ENCODE results near the gene PCDH9.

PCDH9 gene, protein sequence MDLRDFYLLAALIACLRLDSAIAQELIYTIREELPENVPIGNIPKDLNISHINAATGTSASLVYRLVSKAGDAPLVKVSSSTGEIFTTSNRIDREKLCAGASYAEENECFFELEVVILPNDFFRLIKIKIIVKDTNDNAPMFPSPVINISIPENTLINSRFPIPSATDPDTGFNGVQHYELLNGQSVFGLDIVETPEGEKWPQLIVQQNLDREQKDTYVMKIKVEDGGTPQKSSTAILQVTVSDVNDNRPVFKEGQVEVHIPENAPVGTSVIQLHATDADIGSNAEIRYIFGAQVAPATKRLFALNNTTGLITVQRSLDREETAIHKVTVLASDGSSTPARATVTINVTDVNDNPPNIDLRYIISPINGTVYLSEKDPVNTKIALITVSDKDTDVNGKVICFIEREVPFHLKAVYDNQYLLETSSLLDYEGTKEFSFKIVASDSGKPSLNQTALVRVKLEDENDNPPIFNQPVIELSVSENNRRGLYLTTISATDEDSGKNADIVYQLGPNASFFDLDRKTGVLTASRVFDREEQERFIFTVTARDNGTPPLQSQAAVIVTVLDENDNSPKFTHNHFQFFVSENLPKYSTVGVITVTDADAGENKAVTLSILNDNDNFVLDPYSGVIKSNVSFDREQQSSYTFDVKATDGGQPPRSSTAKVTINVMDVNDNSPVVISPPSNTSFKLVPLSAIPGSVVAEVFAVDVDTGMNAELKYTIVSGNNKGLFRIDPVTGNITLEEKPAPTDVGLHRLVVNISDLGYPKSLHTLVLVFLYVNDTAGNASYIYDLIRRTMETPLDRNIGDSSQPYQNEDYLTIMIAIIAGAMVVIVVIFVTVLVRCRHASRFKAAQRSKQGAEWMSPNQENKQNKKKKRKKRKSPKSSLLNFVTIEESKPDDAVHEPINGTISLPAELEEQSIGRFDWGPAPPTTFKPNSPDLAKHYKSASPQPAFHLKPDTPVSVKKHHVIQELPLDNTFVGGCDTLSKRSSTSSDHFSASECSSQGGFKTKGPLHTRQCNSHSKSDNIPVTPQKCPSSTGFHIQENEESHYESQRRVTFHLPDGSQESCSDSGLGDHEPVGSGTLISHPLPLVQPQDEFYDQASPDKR (N-terminal part only)

DNA sequence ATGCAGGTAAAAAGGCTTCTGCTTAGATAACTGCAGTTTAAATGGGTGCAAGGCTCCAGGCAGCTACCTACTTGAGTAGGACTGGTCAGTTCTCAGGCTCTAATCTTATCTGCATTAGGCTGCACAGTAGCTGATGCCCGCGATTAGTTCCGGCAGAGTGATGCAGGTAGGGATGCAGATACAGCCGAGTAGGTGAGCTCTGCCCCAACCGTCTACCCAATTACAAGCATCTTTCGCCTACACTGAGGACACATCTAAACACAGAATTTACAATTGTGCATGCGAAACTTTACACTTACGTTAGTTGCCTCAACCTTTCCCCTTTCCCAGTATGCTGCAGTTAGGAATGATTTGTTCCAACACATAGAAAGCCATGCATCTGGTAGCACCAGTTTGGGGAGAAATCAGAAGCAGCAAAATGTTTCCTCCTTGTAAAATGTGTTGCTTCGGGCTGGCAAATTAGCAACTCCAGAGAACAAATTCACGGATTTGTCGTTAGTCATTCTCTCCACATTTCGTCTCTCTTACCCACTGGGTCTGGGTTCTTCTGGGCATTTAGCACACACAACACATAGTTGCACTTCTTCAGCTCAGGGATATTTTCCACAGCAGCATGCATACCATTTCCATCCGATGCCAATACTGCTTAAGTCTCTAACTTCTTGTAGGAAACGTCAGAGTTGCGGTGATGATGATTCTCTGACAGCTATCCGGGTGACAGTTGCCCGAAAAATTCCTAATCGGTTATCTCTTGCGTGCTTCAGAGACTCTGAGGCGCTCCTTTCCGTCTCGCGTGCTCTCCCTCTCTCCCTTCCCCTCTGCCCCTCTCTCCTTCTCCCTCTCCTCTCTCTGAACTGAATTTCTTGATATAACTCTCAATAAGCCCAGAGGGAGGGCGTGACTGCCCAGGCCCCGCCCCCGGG lies at the start of gene PCDH9:
Gene PCDH9, minus strand, starts transcription at position 856 of the 923 bp plus-strand sequence. CDS start 1,896 bp downstream, outside the sequence.
- DNase-seq (ENCODE audit: low read depth, low spot score): no peak
- no peaks in the 10 kb centered on the region for H3K36me3 ChIP-seq (ENCODE audit: insufficient read depth, insufficient read length, low read length)
- peak within 1 kb of the TSS; percentile 61 for H3K4me3 ChIP-seq (ENCODE audit: insufficient read length, low read depth)
- no peaks in the 10 kb centered on the region for H3K9me3 ChIP-seq (ENCODE audit: insufficient read depth, low read length)
- TF ChIP-seq ZNF274 (IDR thresholded peaks at IDR 0.05; ENCODE audit: low read depth, low read length) (no peak), YY1 (IDR thresholded peaks at IDR 0.05; ENCODE audit: insufficient read depth, insufficient read length) (no peak), SUZ12 (IDR thresholded peaks at IDR 0.05; ENCODE audit: extremely low read depth, insufficient read depth, insufficient read length) (no peak)
- H3K27me3 ChIP-seq (ENCODE audit: insufficient read depth, insufficient read length): peaks cover 7% of the 10 kb centered on the region
- H3K9ac ChIP-seq (ENCODE audit: insufficient read length, low read depth): peak within 1 kb of the TSS; percentile 79
- no peaks in the 10 kb centered on the region for H3K4me1 ChIP-seq (ENCODE audit: insufficient read depth, insufficient read length)

DNA sequence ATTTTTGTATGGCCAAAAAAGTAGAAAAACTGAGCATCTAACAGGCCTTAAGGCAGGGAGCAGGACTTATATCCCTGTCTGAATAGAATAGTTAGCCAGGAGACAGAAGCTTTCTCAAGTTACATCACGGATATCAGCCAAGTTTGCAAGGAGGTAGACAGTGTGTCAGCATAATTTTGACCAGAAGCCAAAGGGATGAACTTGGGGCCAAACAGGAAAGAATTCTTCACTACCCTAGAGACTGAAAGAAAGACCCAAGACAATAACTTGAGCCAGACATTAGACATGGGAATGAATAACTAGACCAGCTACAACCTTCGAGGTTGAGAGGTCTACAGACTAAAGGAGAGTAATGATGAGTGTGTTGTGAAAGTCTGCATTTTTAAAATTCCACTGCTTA lies 48.1 kb upstream of the PCDH9 start:
- H3K9ac ChIP-seq (ENCODE audit: insufficient read length, low read depth): no peak overlapping the region
- H3K4me1 ChIP-seq (ENCODE audit: insufficient read depth, insufficient read length): no peaks in the 10 kb centered on the region
- no peaks in the 10 kb centered on the region for H3K27me3 ChIP-seq (ENCODE audit: insufficient read depth, insufficient read length)
- no peak for DNase-seq (ENCODE audit: low read depth, low spot score)
- TF ChIP-seq SUZ12 (IDR thresholded peaks at IDR 0.05; ENCODE audit: extremely low read depth, insufficient read depth, insufficient read length) (no peak), ZNF274 (IDR thresholded peaks at IDR 0.05; ENCODE audit: low read depth, low read length) (no peak), YY1 (IDR thresholded peaks at IDR 0.05; ENCODE audit: insufficient read depth, insufficient read length) (no peak)
- H3K9me3 ChIP-seq (ENCODE audit: insufficient read depth, low read length): no peaks in the 10 kb centered on the region
- H3K36me3 ChIP-seq (ENCODE audit: insufficient read depth, insufficient read length, low read length): no peaks in the 10 kb centered on the region
- H3K4me3 ChIP-seq (ENCODE audit: insufficient read length, low read depth): no peak overlapping the region

DNA sequence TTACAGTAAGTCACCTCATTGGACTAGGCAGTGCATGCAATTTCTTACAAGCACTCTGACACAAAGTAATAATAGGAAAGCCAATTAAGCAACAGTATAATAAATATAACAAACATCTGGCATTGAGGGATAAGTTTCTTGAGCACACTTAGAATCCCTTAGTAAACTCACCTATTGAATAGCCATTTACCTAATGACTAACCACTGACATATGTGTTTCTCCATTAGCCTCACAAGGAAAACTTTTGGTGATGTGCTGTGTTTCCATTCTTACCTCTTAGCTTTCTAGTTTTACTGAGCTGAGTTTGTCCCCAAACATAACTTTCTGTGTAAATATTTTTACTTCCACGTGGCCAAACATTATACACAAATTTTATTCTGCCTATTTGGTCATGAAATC lies 47.4 kb upstream of the PCDH9 start:
- TF ChIP-seq YY1 (IDR thresholded peaks at IDR 0.05; ENCODE audit: insufficient read depth, insufficient read length) (no peak), ZNF274 (IDR thresholded peaks at IDR 0.05; ENCODE audit: low read depth, low read length) (no peak), SUZ12 (IDR thresholded peaks at IDR 0.05; ENCODE audit: extremely low read depth, insufficient read depth, insufficient read length) (no peak)
- no peaks in the 10 kb centered on the region for H3K27me3 ChIP-seq (ENCODE audit: insufficient read depth, insufficient read length)
- H3K9ac ChIP-seq (ENCODE audit: insufficient read length, low read depth): no peak overlapping the region
- no peaks in the 10 kb centered on the region for H3K4me1 ChIP-seq (ENCODE audit: insufficient read depth, insufficient read length)
- H3K36me3 ChIP-seq (ENCODE audit: insufficient read depth, insufficient read length, low read length): no peaks in the 10 kb centered on the region
- no peak for DNase-seq (ENCODE audit: low read depth, low spot score)
- H3K9me3 ChIP-seq (ENCODE audit: insufficient read depth, low read length): no peaks in the 10 kb centered on the region
- no peak overlapping the region for H3K4me3 ChIP-seq (ENCODE audit: insufficient read length, low read depth)

DNA sequence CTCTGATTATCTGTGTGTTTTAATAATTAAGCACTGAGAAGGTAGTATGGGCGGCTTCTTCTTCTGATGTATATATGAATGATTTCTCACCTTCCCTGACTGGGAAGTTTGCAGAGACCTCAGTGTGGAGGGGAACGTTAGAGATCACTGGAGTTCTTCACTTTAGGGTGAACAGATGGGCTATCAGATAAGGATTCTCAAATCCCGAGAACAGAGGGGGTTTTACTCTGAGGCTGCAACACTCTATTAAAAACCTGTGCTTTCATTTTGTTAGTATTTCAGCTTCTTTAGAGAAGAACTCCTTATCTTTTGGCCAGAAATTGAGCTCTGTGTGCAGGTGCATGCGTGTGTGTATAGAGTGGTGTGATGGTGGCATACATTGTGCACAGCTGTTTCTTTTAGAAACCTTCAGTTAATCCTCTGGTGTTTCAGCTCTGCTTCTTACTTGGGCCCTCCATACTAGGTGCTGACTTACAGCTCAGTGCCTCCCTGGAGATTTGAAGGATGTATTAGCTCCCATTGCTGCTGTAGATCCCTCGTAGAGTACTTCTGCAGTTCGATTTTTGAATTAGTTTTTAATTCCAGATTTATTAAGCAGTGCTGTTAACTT lies 45.3 kb upstream of the PCDH9 start:
- no peak overlapping the region for H3K9ac ChIP-seq (ENCODE audit: insufficient read length, low read depth)
- TF ChIP-seq ZNF274 (IDR thresholded peaks at IDR 0.05; ENCODE audit: low read depth, low read length) (no peak), SUZ12 (IDR thresholded peaks at IDR 0.05; ENCODE audit: extremely low read depth, insufficient read depth, insufficient read length) (no peak), YY1 (IDR thresholded peaks at IDR 0.05; ENCODE audit: insufficient read depth, insufficient read length) (no peak)
- no peaks in the 10 kb centered on the region for H3K9me3 ChIP-seq (ENCODE audit: insufficient read depth, low read length)
- no peaks in the 10 kb centered on the region for H3K27me3 ChIP-seq (ENCODE audit: insufficient read depth, insufficient read length)
- no peak for DNase-seq (ENCODE audit: low read depth, low spot score)
- no peak overlapping the region for H3K4me3 ChIP-seq (ENCODE audit: insufficient read length, low read depth)
- no peaks in the 10 kb centered on the region for H3K36me3 ChIP-seq (ENCODE audit: insufficient read depth, insufficient read length, low read length)
- no peaks in the 10 kb centered on the region for H3K4me1 ChIP-seq (ENCODE audit: insufficient read depth, insufficient read length)

DNA sequence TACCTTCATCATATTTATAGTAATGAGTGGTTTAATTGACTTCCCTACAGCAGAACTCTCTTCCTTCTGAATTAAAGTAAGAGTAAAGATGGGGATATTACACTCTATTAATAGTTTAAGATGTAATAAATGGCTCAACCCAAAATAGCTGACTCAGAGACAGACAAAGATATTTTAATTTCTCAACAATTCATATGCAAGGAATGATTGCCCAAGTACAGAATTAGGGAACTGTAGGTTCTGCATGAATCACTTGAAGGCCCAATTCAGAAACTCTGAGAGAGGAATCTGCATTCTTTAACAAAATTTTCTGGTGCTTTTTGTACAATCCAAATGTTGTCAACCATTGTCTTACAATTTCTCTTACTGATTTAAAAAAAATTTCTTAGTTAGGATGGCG lies 42.9 kb upstream of the PCDH9 start:
- DNase-seq (ENCODE audit: low read depth, low spot score): no peak

DNA sequence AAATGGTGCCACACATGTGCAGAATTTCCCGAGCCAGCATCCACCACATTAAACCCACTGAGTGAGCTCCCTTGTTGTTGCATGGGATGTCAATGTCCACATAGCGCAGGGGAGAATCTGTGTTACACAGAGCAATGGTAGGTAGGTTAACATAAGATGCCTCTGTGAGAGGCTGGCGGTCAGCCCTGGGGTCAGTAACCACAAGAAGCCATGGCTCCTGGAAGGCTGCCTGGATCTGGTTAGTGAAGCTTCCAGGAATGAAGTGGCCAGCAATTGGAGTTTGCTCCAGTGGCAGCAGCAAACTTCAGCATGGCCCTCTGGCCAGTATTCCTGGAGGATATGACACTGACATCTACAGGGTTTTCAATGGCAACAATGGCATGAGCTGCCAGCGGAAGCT lies 37.0 kb upstream of the PCDH9 start:
- DNase-seq (ENCODE audit: low read depth, low spot score): no peak
- Histone ChIP-seq H3K27me3 (ENCODE audit: insufficient read depth, insufficient read length) (no peaks in the 10 kb centered on the region), H3K4me3 (ENCODE audit: insufficient read length, low read depth) (no peak overlapping the region), H3K4me1 (ENCODE audit: insufficient read depth, insufficient read length) (no peaks in the 10 kb centered on the region), H3K9me3 (ENCODE audit: insufficient read depth, low read length) (no peaks in the 10 kb centered on the region), H3K9ac (ENCODE audit: insufficient read length, low read depth) (no peak overlapping the region), H3K36me3 (ENCODE audit: insufficient read depth, insufficient read length, low read length) (no peaks in the 10 kb centered on the region)
- TF ChIP-seq ZNF274 (IDR thresholded peaks at IDR 0.05; ENCODE audit: low read depth, low read length) (no peak), YY1 (IDR thresholded peaks at IDR 0.05; ENCODE audit: insufficient read depth, insufficient read length) (no peak), SUZ12 (IDR thresholded peaks at IDR 0.05; ENCODE audit: extremely low read depth, insufficient read depth, insufficient read length) (no peak)

More for the DNA sequence above, 42.9 kb upstream of the PCDH9 start:
- Histone ChIP-seq H3K36me3 (ENCODE audit: insufficient read depth, insufficient read length, low read length) (no peaks in the 10 kb centered on the region), H3K4me1 (ENCODE audit: insufficient read depth, insufficient read length) (no peaks in the 10 kb centered on the region), H3K4me3 (ENCODE audit: insufficient read length, low read depth) (no peak overlapping the region), H3K9me3 (ENCODE audit: insufficient read depth, low read length) (no peaks in the 10 kb centered on the region), H3K27me3 (ENCODE audit: insufficient read depth, insufficient read length) (no peaks in the 10 kb centered on the region), H3K9ac (ENCODE audit: insufficient read length, low read depth) (no peak overlapping the region)
- TF ChIP-seq YY1 (IDR thresholded peaks at IDR 0.05; ENCODE audit: insufficient read depth, insufficient read length) (no peak), ZNF274 (IDR thresholded peaks at IDR 0.05; ENCODE audit: low read depth, low read length) (no peak), SUZ12 (IDR thresholded peaks at IDR 0.05; ENCODE audit: extremely low read depth, insufficient read depth, insufficient read length) (no peak)

Measured in NT2/D1 (cell line).